ENCODE results near the gene XRCC3. TPM values are rescaled to one million over a fixed set of nuclear protein-coding genes. Genes with fewer than 3 reads are reported as not detected.
A peak's percentile ranks its signal among the peaks of the same experiment; 100 is the strongest.

The XRCC3 gene
- total RNA-seq, 4 donors from 2014 or later = 0.59 to 14.4 (median 5.2) TPM

DNA sequence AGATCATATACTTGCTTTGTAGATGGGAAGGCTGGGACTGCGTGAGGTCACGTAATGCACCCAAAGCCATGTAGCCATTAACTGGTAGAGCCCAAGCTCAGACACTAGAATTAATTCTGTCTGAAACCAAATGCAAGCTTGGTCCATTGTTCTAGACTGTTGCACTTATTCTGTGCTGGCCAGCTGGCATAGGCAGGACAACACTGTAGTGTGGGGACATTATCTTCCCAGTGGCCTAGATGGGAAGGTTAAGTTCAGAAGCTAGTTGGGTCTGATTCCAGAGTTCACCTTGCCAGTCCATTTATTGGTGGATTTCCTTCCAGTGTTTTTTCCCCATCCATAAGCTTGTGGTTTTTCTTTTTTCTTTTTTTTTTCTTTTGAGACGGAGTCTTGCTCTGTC lies 47.1 kb downstream of the XRCC3 start:
- H3K27me3 ChIP-seq = no peaks in the 10 kb centered on the region
- intact Hi-C loops (cut with DNase I; ENCODE audit: low total_unique reads) = no loop called here
- DNase-seq = no peak
- no peak overlapping the region for H3K4me3 ChIP-seq
- TF ChIP-seq, protein P1, sequence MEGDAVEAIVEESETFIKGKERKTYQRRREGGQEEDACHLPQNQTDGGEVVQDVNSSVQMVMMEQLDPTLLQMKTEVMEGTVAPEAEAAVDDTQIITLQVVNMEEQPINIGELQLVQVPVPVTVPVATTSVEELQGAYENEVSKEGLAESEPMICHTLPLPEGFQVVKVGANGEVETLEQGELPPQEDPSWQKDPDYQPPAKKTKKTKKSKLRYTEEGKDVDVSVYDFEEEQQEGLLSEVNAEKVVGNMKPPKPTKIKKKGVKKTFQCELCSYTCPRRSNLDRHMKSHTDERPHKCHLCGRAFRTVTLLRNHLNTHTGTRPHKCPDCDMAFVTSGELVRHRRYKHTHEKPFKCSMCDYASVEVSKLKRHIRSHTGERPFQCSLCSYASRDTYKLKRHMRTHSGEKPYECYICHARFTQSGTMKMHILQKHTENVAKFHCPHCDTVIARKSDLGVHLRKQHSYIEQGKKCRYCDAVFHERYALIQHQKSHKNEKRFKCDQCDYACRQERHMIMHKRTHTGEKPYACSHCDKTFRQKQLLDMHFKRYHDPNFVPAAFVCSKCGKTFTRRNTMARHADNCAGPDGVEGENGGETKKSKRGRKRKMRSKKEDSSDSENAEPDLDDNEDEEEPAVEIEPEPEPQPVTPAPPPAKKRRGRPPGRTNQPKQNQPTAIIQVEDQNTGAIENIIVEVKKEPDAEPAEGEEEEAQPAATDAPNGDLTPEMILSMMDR (IDR thresholded peaks at IDR 0.05) = no peak
- TF ChIP-seq POLR2A (IDR thresholded peaks at IDR 0.05) = no peak
- no peaks in the 10 kb centered on the region for H3K9me3 ChIP-seq
- H3K4me1 ChIP-seq = no peaks in the 10 kb centered on the region
- H3K27ac ChIP-seq = no peak overlapping the region
- no peaks in the 10 kb centered on the region for H3K36me3 ChIP-seq

GRCh38 chr14:103667671-103668070 lies 47.6 kb downstream of the XRCC3 start:
- TF ChIP-seq, protein P1 (IDR thresholded peaks at IDR 0.05) = no peak
- no peak for TF ChIP-seq POLR2A (IDR thresholded peaks at IDR 0.05)
- Histone ChIP-seq H3K27me3 (no peaks in the 10 kb centered on the region), H3K36me3 (no peaks in the 10 kb centered on the region), H3K4me3 (no peak overlapping the region), H3K4me1 (no peaks in the 10 kb centered on the region), H3K27ac (no peak overlapping the region), H3K9me3 (no peaks in the 10 kb centered on the region)
- intact Hi-C loops (cut with DNase I; ENCODE audit: low total_unique reads) = no loop called here
- no peak for DNase-seq

DNA sequence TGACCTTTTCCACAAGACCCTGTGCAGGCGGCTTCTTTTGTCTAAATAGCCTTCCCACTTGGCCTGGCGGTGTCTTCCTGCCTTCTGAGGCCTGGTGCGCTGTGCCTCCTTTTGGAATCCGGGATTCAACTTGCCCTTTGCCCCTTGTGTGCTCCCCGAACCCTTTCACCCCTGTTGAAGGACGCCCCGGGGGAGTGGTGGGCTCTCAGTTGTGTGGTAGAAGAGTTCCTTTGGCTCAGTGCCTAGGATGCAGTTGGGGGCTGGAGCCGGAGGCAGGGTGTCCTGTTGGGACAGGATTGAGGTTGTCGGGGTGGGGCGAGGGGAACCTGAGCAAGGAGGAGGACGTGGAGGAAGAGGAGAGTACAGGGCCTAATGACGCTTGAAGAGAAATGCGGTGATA lies 51.7 kb downstream of the XRCC3 start:
- DNase-seq = no peak
- Histone ChIP-seq H3K27ac (peak overlapping the region; percentile 25 to 57), H3K36me3 (no peaks in the 10 kb centered on the region), H3K4me3 (no peak overlapping the region), H3K4me1 (no peaks in the 10 kb centered on the region), H3K27me3 (no peaks in the 10 kb centered on the region), H3K9me3 (no peaks in the 10 kb centered on the region)
- TF ChIP-seq POLR2A (IDR thresholded peaks at IDR 0.05) = no peak
- TF ChIP-seq, protein P1 (IDR thresholded peaks at IDR 0.05) = no peak
- intact Hi-C loops (cut with DNase I; ENCODE audit: low total_unique reads) = no loop called here

- intact Hi-C loops (cut with DNase I; ENCODE audit: low total_unique reads) = no loop called here
- TF ChIP-seq, protein P1 (IDR thresholded peaks at IDR 0.05) = no peak
- no peak for TF ChIP-seq POLR2A (IDR thresholded peaks at IDR 0.05)
- H3K27me3 ChIP-seq = no peaks in the 10 kb centered on the region
- H3K4me1 ChIP-seq = no peaks in the 10 kb centered on the region
- no peaks in the 10 kb centered on the region for H3K9me3 ChIP-seq
- DNase-seq = no peak
- no peak overlapping the region for H3K27ac ChIP-seq
- no peak overlapping the region for H3K4me3 ChIP-seq
- H3K36me3 ChIP-seq = no peaks in the 10 kb centered on the region
These were observed 52.7 kb downstream of the XRCC3 start for GRCh38 chr14:103662591-103662990.

- no peaks in the 10 kb centered on the region for H3K4me1 ChIP-seq
- no peaks in the 10 kb centered on the region for H3K9me3 ChIP-seq
- no peak overlapping the region for H3K27ac ChIP-seq
- H3K36me3 ChIP-seq = no peaks in the 10 kb centered on the region
- TF ChIP-seq, protein P1 (IDR thresholded peaks at IDR 0.05) = no peak
- TF ChIP-seq POLR2A (IDR thresholded peaks at IDR 0.05) = no peak
- H3K27me3 ChIP-seq = no peaks in the 10 kb centered on the region
- no peak overlapping the region for H3K4me3 ChIP-seq
- intact Hi-C loops (cut with DNase I; ENCODE audit: low total_unique reads) = no loop called here
- DNase-seq = no peak
These were observed 53.2 kb downstream of the XRCC3 start for GRCh38 chr14:103662029-103662428.
